ENCODE results near the gene CTNNA1.

The CTNNA1 gene

GRCh38 chr5:138965626-138966025 lies 212.4 kb downstream of the CTNNA1 start:
- DNase-seq (ENCODE audit: low read depth in 2 of 2), result no peak

- DNase-seq (ENCODE audit: low read depth in 2 of 2), result no peak
Observed at GRCh38 chr5:138966236-138966985, 213.2 kb downstream of the CTNNA1 start.

GRCh38 chr5:138967791-138968448 lies 214.7 kb downstream of the CTNNA1 start:
- no peak for DNase-seq (ENCODE audit: low read depth in 2 of 2)

GRCh38 chr5:138968601-138969000 lies 215.4 kb downstream of the CTNNA1 start:
- DNase-seq (ENCODE audit: low read depth in 2 of 2), result no peak

- no peak for DNase-seq (ENCODE audit: low read depth in 2 of 2)
Observed at GRCh38 chr5:138969323-138970002, 216.2 kb downstream of the CTNNA1 start.

- DNase-seq (ENCODE audit: low read depth in 2 of 2), result no peak
Observed at GRCh38 chr5:138972230-138972629, 219.0 kb downstream of the CTNNA1 start.

GRCh38 chr5:138972836-138973235 lies 219.6 kb downstream of the CTNNA1 start:
- no peak for DNase-seq (ENCODE audit: low read depth in 2 of 2)

- DNase-seq (ENCODE audit: low read depth in 2 of 2), result no peak
Observed at GRCh38 chr5:138974227-138975063, 221.2 kb downstream of the CTNNA1 start.

- no peak for DNase-seq (ENCODE audit: low read depth in 2 of 2)
Observed at GRCh38 chr5:138975098-138975847, 222.0 kb downstream of the CTNNA1 start.

- no peak for DNase-seq (ENCODE audit: low read depth in 2 of 2)
Observed at GRCh38 chr5:138978080-138978479, 224.9 kb downstream of the CTNNA1 start.

- no peak for DNase-seq (ENCODE audit: low read depth in 2 of 2)
Observed at GRCh38 chr5:138978581-138978980, 225.4 kb downstream of the CTNNA1 start.

GRCh38 chr5:138979684-138980280 lies 226.6 kb downstream of the CTNNA1 start:
- no peak for DNase-seq (ENCODE audit: low read depth in 2 of 2)

- no peak for DNase-seq (ENCODE audit: low read depth in 2 of 2)
Observed at GRCh38 chr5:138980441-138980840, 227.2 kb downstream of the CTNNA1 start.

GRCh38 chr5:138981131-138981530 lies 227.9 kb downstream of the CTNNA1 start:
- no peak for DNase-seq (ENCODE audit: low read depth in 2 of 2)

- DNase-seq (ENCODE audit: low read depth in 2 of 2), result no peak
Observed at GRCh38 chr5:138981586-138981985, 228.4 kb downstream of the CTNNA1 start.

GRCh38 chr5:138983984-138984383 lies 230.8 kb downstream of the CTNNA1 start:
- DNase-seq (ENCODE audit: low read depth in 2 of 2), result no peak

Measured in activated CD4-positive, alpha-beta T cell treated with anti-CD3 and anti-CD28 coated beads for 24 hours (primary cell).